HFF-Myc (cell line): ENCODE data around the gene TBX4.
"Not testable (repeated sequence)": the region's sequence is repeated elsewhere in the genome, so short reads cannot be mapped to it uniquely, and the experiment has no call there.

Source experiments
- DNase-seq: peaks from one replicate; pipeline ENCODE4 v3.0.0-alpha.2; 2011; ENCODE audit warnings: low read depth; ENCODE audit errors: extremely low read depth
- H3K4me3 ChIP-seq: replicated peaks from 2 replicates; pipeline ENCODE4 v1.5.1; 2011; ENCODE audit warnings: low read depth, mild to moderate bottlenecking, control low read depth, low read length
- TF ChIP-seq, protein P1 (sequence below): IDR thresholded peaks from 2 replicates; pipeline ENCODE4 v1.5.1; 2012; ENCODE audit warnings: mild to moderate bottlenecking, low read depth, low read length, control low read depth; ENCODE audit errors: missing control alignments

Gene TBX4

DNA sequence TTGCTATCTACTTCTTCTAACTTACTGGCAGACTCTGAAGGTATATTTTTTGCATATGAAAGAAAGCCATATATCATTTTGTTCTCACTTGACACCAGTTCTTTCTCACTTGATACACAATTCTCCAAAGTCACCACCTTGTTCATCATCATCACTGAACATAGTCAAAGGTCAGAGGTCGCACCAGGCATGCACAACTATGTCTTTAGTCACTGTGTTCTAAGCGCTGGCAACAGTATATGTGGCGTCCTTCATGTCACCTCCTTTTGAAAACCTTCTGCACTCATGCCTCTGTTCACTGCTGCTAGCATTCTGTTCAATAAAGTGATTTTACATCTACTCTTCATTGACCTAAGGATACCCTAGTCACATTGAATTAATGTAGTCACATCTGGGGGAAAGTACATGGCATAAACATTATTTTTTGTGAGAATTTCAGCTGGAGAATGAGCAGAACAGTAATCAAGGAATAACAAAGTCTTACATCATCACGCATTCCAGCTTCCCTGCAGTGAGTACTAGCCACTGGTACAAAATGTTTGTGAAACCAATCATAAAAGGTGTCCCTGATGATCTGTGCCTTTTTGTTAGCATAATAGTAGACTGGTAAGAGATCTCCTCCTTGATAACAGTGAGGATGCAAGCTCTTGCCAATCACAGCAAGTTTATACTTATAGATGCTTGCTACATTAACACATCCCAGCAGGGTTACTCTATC lies 20.5 kb upstream of the TBX4 start:
- no peak for DNase-seq
- no peak overlapping the region for H3K4me3 ChIP-seq
- TF ChIP-seq, protein P1, sequence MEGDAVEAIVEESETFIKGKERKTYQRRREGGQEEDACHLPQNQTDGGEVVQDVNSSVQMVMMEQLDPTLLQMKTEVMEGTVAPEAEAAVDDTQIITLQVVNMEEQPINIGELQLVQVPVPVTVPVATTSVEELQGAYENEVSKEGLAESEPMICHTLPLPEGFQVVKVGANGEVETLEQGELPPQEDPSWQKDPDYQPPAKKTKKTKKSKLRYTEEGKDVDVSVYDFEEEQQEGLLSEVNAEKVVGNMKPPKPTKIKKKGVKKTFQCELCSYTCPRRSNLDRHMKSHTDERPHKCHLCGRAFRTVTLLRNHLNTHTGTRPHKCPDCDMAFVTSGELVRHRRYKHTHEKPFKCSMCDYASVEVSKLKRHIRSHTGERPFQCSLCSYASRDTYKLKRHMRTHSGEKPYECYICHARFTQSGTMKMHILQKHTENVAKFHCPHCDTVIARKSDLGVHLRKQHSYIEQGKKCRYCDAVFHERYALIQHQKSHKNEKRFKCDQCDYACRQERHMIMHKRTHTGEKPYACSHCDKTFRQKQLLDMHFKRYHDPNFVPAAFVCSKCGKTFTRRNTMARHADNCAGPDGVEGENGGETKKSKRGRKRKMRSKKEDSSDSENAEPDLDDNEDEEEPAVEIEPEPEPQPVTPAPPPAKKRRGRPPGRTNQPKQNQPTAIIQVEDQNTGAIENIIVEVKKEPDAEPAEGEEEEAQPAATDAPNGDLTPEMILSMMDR: no peak

- TF ChIP-seq, protein P1: no peak
- H3K4me3 ChIP-seq: no peak overlapping the region
- no peak for DNase-seq
These were observed 15.9 kb upstream of the TBX4 start for GRCh38 chr17:61436273-61436672.

DNA sequence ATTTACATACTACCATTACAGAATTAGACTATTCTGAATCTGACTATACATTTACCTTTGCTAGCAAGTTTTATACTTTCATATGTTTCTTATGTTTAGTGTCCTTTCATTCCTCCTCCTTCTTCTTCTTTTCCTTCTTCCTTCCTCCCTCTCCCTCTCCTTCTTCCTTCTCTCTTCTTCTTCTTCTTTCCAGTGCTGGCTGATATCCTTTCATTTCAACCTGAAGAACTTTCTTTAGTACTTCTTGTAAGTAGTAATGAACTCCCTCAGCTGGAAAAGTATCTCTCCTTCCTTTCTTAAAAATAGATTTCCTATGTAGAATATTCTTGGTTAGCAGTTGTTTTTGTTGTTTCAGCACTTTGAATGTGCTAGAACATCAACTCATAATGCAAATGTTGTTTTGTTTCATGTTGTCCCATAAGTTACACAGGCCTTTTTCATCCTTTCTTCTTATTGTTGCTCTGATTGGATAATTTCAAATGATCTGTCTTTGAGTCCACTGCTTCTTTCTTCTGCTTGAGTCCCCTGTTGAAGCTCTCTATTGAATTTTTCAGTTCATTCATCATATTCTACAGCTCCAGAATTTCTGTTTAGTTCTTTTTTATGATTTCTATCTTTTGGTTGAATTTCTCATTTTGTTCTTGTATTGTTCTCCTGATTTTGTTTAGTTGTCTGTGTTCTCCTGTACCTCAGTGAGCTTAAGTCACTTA lies 15.1 kb upstream of the TBX4 start:
- TF ChIP-seq, protein P1: no peak
- H3K4me3 ChIP-seq: no peak overlapping the region
- DNase-seq: no peak

- H3K4me3 ChIP-seq: no peak overlapping the region
- DNase-seq: no peak
- TF ChIP-seq, protein P1: no peak
These were observed 11.5 kb upstream of the TBX4 start for GRCh38 chr17:61440697-61441096.

DNA sequence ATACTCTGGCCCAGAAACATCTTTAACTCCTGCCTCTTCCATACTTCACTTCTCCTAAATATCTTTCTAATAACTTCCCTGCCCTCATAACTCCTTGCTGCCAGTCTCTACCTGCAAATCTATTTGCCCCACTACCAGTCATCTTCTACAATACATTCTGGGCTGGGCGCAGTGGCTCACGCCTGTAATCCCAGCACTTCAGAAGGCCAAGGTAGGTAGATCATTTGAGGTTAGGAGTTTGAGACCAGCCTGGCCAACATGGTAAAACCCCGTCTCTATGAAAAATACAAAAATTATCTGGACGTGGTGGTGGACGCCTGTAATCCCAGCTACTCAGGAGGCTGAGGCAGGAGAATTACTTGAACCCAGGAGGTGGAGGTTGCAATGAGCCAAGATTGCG lies 10.7 kb upstream of the TBX4 start:
- DNase-seq, H3K4me3 ChIP-seq: not testable (repeated sequence)

- no peak overlapping the region for H3K4me3 ChIP-seq
- TF ChIP-seq, protein P1: no peak
- DNase-seq: no peak
These were observed 10.0 kb upstream of the TBX4 start for GRCh38 chr17:61442136-61442775.

DNA sequence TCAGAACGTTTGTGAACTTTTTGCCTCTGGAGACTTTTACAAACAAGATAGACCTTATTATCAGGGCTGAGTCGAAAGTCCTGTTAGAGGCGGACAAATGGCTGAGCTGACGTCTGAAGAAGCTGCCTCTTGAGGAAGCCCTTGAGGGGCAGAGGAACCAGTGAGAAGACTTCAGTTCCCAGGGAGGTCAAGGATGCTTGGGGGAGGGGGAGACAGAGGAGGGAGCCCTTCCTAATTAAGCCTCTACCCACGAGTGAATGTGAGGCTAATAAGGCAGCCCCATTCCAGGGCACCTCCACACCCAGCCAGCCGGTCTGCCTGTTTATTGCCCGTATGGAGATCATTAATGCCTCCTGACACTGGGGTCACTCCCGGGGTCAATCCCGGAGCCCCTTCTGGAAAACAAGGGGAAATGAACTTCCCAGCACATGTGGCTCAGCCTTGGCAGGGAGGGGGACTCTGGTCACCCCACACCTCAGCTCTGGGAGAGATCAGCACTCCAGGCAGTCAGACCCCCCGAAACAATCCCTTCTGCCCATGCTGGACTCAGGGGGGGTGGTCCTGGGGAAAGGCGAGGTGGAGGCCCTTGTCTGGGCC lies 9.2 kb upstream of the TBX4 start:
- no peak for DNase-seq
- TF ChIP-seq, protein P1: no peak
- no peak overlapping the region for H3K4me3 ChIP-seq
